ENCODE results near the gene FURIN.

DNA sequence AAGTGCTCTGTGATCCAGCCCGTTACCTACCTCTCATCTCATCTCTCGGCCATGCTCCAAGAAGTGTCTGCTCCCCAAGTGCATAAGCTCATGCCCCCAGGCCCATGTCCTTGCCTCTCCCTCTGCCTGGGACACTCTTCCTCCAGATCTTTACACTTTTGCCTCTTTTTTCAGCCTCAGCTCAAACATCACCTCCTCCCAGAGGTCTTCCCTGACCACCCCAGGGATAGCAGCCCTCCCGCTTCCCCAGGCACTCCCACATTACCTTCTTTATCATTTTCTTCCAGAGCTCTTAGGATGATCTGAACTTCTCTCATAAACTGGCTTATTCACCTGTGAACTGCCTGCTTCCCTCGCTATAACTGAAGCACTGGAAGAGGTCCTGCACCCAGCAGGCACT is 2.7 kb upstream of the FURIN start:
- no peak for TF ChIP-seq CTCF (IDR thresholded peaks at IDR 0.05; ENCODE audit: control extremely low read depth in 1 of 3, insufficient read depth in 1 of 3, low read depth in 1 of 3, low read length in 3 of 3)
- no peak for TF ChIP-seq SIX5 (IDR thresholded peaks at IDR 0.05; ENCODE audit: low read depth, low read length)
- no peak for TF ChIP-seq POLR2AphosphoS5 (IDR thresholded peaks at IDR 0.05; ENCODE audit: low read depth, low read length)
- TF ChIP-seq, protein P1, sequence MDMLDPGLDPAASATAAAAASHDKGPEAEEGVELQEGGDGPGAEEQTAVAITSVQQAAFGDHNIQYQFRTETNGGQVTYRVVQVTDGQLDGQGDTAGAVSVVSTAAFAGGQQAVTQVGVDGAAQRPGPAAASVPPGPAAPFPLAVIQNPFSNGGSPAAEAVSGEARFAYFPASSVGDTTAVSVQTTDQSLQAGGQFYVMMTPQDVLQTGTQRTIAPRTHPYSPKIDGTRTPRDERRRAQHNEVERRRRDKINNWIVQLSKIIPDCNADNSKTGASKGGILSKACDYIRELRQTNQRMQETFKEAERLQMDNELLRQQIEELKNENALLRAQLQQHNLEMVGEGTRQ (IDR thresholded peaks at IDR 0.05; ENCODE audit: low read length) = no peak
- TF ChIP-seq E2F6 (IDR thresholded peaks at IDR 0.05) = no peak
- no peak for TF ChIP-seq POLR2A (IDR thresholded peaks at IDR 0.05; ENCODE audit: control extremely low read depth in 1 of 2, low read depth in 2 of 2, low read length in 2 of 2)

All from H1 (cell line).